Activated naive CD8-positive, alpha-beta T cell (primary cell): ENCODE measurements around the gene CTNNA2.

ENCODE experiments used
- H3K27ac Mint-ChIP-seq: one replicate; pipeline ENCODE4 v1.8.0; 2021; ENCODE audit warnings: mixed read lengths
- H3K27me3 Mint-ChIP-seq: one replicate; pipeline ENCODE4 v1.8.0; 2021; ENCODE audit warnings: mixed read lengths
- H3K36me3 Mint-ChIP-seq: one replicate; pipeline ENCODE4 v1.8.0; 2021; ENCODE audit warnings: mixed read lengths
- H3K4me1 Mint-ChIP-seq: one replicate; pipeline ENCODE4 v1.8.0; 2021; ENCODE audit warnings: low read depth, mixed read lengths
- H3K4me3 Mint-ChIP-seq: one replicate; pipeline ENCODE4 v1.8.0; 2021; ENCODE audit warnings: mild to moderate bottlenecking, mixed read lengths
- H3K9me3 Mint-ChIP-seq: one replicate; pipeline ENCODE4 v1.8.0; 2021; ENCODE audit warnings: low read depth, mixed read lengths

The CTNNA2 gene

GRCh38 chr2:80560326-80560725 is 1047.5 kb downstream of the CTNNA2 start:
- no peaks in the 10 kb centered on the region for H3K36me3 Mint-ChIP-seq
- H3K27me3 Mint-ChIP-seq = no peaks in the 10 kb centered on the region
- no peak overlapping the region for H3K27ac Mint-ChIP-seq
- no peak overlapping the region for H3K4me3 Mint-ChIP-seq
- peaks cover 12% of the 10 kb centered on the region for H3K9me3 Mint-ChIP-seq
- no peaks in the 10 kb centered on the region for H3K4me1 Mint-ChIP-seq

- no peaks in the 10 kb centered on the region for H3K4me1 Mint-ChIP-seq
These were observed 1055.2 kb downstream of the CTNNA2 start for GRCh38 chr2:80568011-80568410.

GRCh38 chr2:80573167-80573566 is 1060.3 kb downstream of the CTNNA2 start:
- no peaks in the 10 kb centered on the region for H3K4me1 Mint-ChIP-seq
- H3K36me3 Mint-ChIP-seq = no peaks in the 10 kb centered on the region

More at GRCh38 chr2:80568011-80568410, 1055.2 kb downstream of the CTNNA2 start:
- Mint-ChIP-seq H3K27ac (no peak overlapping the region), H3K9me3 (peaks cover 3% of the 10 kb centered on the region), H3K4me3 (no peak overlapping the region), H3K27me3 (no peaks in the 10 kb centered on the region), H3K36me3 (no peaks in the 10 kb centered on the region)

DNA sequence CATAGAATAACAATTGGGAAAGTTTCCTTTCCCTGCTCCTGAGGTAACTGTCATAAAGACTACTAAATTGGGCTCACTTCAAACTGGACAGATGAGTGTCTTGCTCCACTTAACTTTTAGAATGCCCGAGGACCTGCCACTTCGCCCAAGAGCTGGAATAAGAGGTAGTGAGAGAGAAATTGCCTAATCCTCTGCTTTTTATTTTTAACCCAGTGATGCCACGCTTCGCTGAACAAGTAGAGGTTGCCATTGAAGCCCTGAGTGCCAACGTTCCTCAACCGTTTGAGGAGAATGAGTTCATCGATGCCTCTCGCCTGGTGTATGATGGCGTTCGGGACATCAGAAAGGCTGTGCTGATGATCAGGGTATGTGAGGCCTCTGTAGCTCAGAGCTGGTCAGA is 1061.1 kb downstream of the CTNNA2 start:
- Mint-ChIP-seq H3K27me3 (no peaks in the 10 kb centered on the region), H3K36me3 (no peaks in the 10 kb centered on the region), H3K9me3 (peaks cover 8% of the 10 kb centered on the region), H3K4me1 (no peaks in the 10 kb centered on the region), H3K27ac (no peak overlapping the region), H3K4me3 (no peak overlapping the region)

More at GRCh38 chr2:80573167-80573566, 1060.3 kb downstream of the CTNNA2 start:
- H3K9me3 Mint-ChIP-seq = peaks cover 8% of the 10 kb centered on the region
- no peak overlapping the region for H3K4me3 Mint-ChIP-seq
- no peak overlapping the region for H3K27ac Mint-ChIP-seq
- no peaks in the 10 kb centered on the region for H3K27me3 Mint-ChIP-seq

DNA sequence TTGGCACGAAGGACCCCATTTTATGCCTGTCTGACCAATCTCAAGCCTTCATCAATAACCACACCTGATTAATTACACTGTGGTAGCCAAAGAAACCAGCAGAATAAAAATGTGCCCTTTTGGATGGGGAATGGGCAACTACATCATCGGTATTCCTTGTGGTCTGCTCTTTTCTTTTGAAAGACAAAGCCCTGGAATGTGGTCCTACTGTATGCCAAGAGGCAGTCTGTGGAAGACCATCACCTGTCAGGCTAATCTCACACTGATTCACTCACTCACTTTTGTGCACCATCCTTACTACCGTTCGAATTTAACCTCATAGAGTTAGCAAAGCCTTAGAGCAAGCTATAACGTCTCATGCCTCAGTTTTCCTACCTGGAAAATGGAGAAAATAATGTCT is 1066.9 kb downstream of the CTNNA2 start:
- Mint-ChIP-seq H3K36me3 (no peaks in the 10 kb centered on the region), H3K27me3 (no peaks in the 10 kb centered on the region), H3K9me3 (peaks cover 5% of the 10 kb centered on the region), H3K4me1 (no peaks in the 10 kb centered on the region), H3K27ac (no peak overlapping the region), H3K4me3 (no peak overlapping the region)

DNA sequence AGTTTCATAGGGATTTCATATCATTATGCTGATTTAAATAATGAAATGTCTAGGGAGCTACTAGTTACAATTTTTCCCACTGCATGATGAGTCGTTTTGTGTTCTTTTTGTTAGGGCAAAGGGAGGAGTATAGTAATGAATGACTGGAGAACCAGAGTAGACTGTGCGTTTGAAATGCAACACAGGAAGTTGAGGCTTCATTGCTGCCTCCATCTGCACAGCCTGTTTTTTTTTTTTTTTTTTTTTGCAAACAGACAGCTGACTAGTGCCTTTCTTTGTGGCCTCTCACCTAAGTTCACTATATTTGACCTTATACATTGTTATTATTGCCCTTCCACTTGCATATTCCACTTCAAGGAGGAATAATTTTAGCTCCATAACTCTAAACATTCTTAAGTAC is 1078.4 kb downstream of the CTNNA2 start:
- no peak overlapping the region for H3K27ac Mint-ChIP-seq
- no peaks in the 10 kb centered on the region for H3K36me3 Mint-ChIP-seq
- peaks cover 12% of the 10 kb centered on the region for H3K9me3 Mint-ChIP-seq
- H3K4me3 Mint-ChIP-seq = no peak overlapping the region
- H3K27me3 Mint-ChIP-seq = no peaks in the 10 kb centered on the region
- no peaks in the 10 kb centered on the region for H3K4me1 Mint-ChIP-seq

- Mint-ChIP-seq H3K27me3 (no peaks in the 10 kb centered on the region), H3K36me3 (no peaks in the 10 kb centered on the region), H3K4me1 (no peaks in the 10 kb centered on the region), H3K27ac (no peak overlapping the region), H3K4me3 (no peak overlapping the region), H3K9me3 (peaks cover 12% of the 10 kb centered on the region)
These were observed 1079.3 kb downstream of the CTNNA2 start for GRCh38 chr2:80592106-80592505.

DNA sequence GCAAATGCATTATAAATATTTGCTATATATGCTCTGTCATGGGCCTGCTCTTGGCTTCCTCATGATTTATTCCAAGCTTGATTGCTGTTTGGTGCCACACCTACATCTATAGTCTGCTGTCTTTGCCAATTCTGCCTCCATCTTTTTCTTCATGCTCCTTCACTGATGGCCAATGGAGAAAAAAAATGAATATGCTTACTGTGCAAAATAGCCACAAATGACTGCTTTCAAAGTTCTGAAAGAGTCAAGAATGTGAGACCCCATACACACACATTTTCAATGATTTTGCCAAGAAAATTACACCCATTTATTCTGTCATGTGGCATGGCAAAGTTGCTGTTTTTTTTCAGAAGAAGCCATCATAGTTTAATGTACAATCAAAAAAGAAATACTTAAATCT is 1097.3 kb downstream of the CTNNA2 start:
- Mint-ChIP-seq H3K4me1 (no peaks in the 10 kb centered on the region), H3K36me3 (no peaks in the 10 kb centered on the region), H3K4me3 (no peak overlapping the region)

DNA sequence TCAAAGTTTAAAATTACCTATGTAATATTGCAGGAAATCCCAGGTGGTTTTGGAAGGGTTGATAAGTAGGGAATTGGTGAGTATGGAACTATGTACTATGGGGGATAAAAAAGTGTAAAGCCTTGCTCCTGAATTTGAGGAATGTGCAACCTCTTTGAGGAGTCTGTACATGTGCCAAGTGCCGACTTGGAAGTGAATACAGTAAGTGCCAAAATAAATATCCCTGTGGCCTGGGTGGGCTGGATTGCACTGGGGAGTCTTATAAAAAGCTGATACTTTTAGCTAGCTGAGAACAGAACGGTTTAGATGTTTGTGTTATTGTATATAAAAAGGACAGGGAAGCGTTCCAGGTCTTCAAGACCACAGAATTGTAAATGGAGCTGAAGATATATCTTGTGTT is 1108.8 kb downstream of the CTNNA2 start:
- H3K36me3 Mint-ChIP-seq = no peaks in the 10 kb centered on the region
- no peak overlapping the region for H3K27ac Mint-ChIP-seq
- H3K9me3 Mint-ChIP-seq = peaks cover 3% of the 10 kb centered on the region
- H3K27me3 Mint-ChIP-seq = no peaks in the 10 kb centered on the region
- H3K4me1 Mint-ChIP-seq = no peaks in the 10 kb centered on the region
- H3K4me3 Mint-ChIP-seq = no peak overlapping the region

More for the DNA sequence above, 1097.3 kb downstream of the CTNNA2 start:
- Mint-ChIP-seq H3K27ac (no peak overlapping the region), H3K27me3 (no peaks in the 10 kb centered on the region), H3K9me3 (peaks cover 7% of the 10 kb centered on the region)

DNA sequence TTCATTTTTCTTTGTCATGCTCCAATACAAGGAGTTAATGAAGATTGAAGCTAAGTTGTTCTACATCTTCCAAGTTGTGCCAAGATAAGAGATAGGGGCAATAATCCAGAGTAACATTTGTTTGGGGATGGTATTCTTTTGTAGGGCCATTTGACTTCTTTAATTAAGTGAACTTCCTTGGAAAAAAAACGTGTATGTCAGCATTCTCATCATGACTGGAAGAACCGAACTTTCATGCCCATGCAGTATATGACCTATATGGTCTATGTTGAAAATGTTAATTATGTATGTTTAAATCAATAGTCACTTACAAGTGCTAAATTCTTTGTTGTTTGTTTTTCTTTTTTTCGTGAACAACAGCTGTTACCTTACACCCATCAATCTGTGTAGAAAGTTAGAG is 1111.2 kb downstream of the CTNNA2 start:
- Mint-ChIP-seq H3K4me3 (no peak overlapping the region), H3K27ac (no peak overlapping the region), H3K27me3 (no peaks in the 10 kb centered on the region), H3K4me1 (no peaks in the 10 kb centered on the region), H3K9me3 (peaks cover 2% of the 10 kb centered on the region), H3K36me3 (no peaks in the 10 kb centered on the region)

- H3K36me3 Mint-ChIP-seq = no peaks in the 10 kb centered on the region
- no peaks in the 10 kb centered on the region for H3K27me3 Mint-ChIP-seq
- H3K4me3 Mint-ChIP-seq = no peak overlapping the region
- H3K9me3 Mint-ChIP-seq = peaks cover 9% of the 10 kb centered on the region
- H3K4me1 Mint-ChIP-seq = no peaks in the 10 kb centered on the region
- H3K27ac Mint-ChIP-seq = no peak overlapping the region
These were observed 1121.7 kb downstream of the CTNNA2 start for GRCh38 chr2:80634590-80634989.

GRCh38 chr2:80638783-80639182 is 1125.9 kb downstream of the CTNNA2 start:
- no peaks in the 10 kb centered on the region for H3K4me1 Mint-ChIP-seq
- no peaks in the 10 kb centered on the region for H3K36me3 Mint-ChIP-seq
- peaks cover 11% of the 10 kb centered on the region for H3K9me3 Mint-ChIP-seq
- no peak overlapping the region for H3K4me3 Mint-ChIP-seq
- H3K27ac Mint-ChIP-seq = no peak overlapping the region
- no peaks in the 10 kb centered on the region for H3K27me3 Mint-ChIP-seq

DNA sequence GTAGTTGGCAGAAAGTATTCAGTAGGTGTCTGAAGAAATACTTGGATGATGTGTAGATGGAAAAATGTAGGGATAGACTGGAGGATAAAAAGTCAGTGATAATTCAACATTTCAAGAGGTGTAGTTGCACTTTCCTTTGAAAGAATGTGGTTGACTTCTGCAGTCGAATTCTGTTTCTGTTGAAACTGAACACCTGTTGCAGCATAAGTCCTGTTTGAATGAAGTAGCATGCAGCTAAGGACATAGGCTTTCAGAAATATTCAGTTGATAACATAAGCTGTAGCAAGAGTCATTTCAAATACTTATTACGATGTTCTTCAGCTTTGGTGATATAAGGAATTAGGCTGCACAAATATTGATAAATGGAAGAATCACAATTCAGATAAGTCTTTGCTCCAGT is 1129.6 kb downstream of the CTNNA2 start:
- H3K4me3 Mint-ChIP-seq = no peak overlapping the region
- H3K27ac Mint-ChIP-seq = no peak overlapping the region
- H3K4me1 Mint-ChIP-seq = no peaks in the 10 kb centered on the region
- peaks cover 12% of the 10 kb centered on the region for H3K9me3 Mint-ChIP-seq
- H3K36me3 Mint-ChIP-seq = no peaks in the 10 kb centered on the region
- H3K27me3 Mint-ChIP-seq = no peaks in the 10 kb centered on the region

- Mint-ChIP-seq H3K27ac (no peak overlapping the region), H3K36me3 (no peaks in the 10 kb centered on the region), H3K4me1 (no peaks in the 10 kb centered on the region), H3K27me3 (no peaks in the 10 kb centered on the region), H3K4me3 (no peak overlapping the region), H3K9me3 (peaks cover 11% of the 10 kb centered on the region)
These were observed 1130.7 kb downstream of the CTNNA2 start for GRCh38 chr2:80643598-80643997.

DNA sequence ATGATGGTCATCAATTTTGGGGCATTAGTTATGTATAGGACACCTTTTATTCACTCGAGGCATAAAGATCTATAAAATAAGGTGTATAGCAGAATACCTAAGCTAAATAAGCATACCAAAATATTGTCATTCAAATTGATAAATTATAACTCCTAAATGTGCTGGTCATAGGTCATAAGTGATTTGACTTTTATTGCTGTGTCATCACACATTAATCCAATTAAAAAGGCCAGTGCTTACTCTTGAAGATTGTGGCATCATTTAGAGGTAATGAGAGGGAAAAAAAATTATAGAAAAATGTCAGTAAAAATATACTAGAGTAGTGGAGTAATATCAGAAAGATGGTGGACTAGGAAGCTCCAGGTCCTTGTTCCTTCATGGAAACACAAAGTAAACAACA is 1138.6 kb downstream of the CTNNA2 start:
- H3K27me3 Mint-ChIP-seq = no peaks in the 10 kb centered on the region
- H3K27ac Mint-ChIP-seq = no peak overlapping the region
- no peaks in the 10 kb centered on the region for H3K36me3 Mint-ChIP-seq
- no peak overlapping the region for H3K4me3 Mint-ChIP-seq
- H3K9me3 Mint-ChIP-seq = peaks cover 28% of the 10 kb centered on the region
- no peaks in the 10 kb centered on the region for H3K4me1 Mint-ChIP-seq

GRCh38 chr2:80655265-80655664 is 1142.4 kb downstream of the CTNNA2 start:
- Mint-ChIP-seq H3K27me3 (no peaks in the 10 kb centered on the region), H3K4me3 (no peak overlapping the region), H3K4me1 (no peaks in the 10 kb centered on the region), H3K9me3 (peaks cover 27% of the 10 kb centered on the region), H3K27ac (no peak overlapping the region), H3K36me3 (no peaks in the 10 kb centered on the region)
